Measurements from ENCODE around the gene LRRC4C. TPM values are rescaled to one million over a fixed set of nuclear protein-coding genes. Genes with fewer than 3 reads are reported as not detected.

LRRC4C gene
- total RNA-seq, 1 donor from 2014 or later = 2.2 TPM

DNA sequence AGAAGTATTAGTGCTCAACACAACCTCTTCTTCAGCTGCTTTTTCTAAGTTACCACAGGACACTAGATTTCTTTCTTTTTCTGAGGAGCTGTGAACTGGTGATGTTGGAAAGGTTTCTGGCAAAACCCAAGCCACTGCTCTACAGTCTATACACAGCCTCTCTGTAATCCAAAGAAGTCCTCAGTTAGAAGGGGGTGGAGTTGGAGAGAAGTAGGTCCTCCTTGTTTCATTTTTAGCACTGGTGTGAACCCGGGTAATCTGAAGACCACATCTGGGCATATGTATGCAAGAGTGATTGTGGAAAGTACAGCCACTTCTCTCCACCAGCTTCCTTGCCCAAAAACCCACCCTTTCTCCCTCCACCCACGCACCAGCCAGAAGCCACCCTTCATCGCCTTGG, 1168.1 kb downstream of the LRRC4C start:
- intact Hi-C loops (cut with DNase I) = no loop called here
- no peak for TF ChIP-seq CTCF (IDR thresholded peaks at IDR 0.05)
- DNase-seq = no peak
- no peaks in the 10 kb centered on the region for H3K36me3 ChIP-seq
- no peak for ATAC-seq
- H3K27ac ChIP-seq = no peak overlapping the region
- no peaks in the 10 kb centered on the region for H3K27me3 ChIP-seq
- H3K9me3 ChIP-seq = no peaks in the 10 kb centered on the region
- H3K4me1 ChIP-seq = no peaks in the 10 kb centered on the region
- peak overlapping the region; percentile 12 for H3K4me3 ChIP-seq

GRCh38 chr11:40290171-40290631, 1169.3 kb downstream of the LRRC4C start:
- Histone ChIP-seq H3K4me1 (no peaks in the 10 kb centered on the region), H3K4me3 (no peak overlapping the region), H3K27me3 (no peaks in the 10 kb centered on the region), H3K36me3 (no peaks in the 10 kb centered on the region), H3K9me3 (no peaks in the 10 kb centered on the region), H3K27ac (no peak overlapping the region)
- no peak for DNase-seq
- ATAC-seq = no peak
- TF ChIP-seq CTCF (IDR thresholded peaks at IDR 0.05) = no peak
- intact Hi-C loops (cut with DNase I) = no loop called here

GRCh38 chr11:40289370-40289769, 1170.1 kb downstream of the LRRC4C start:
- no peak for TF ChIP-seq CTCF (IDR thresholded peaks at IDR 0.05)
- Histone ChIP-seq H3K27me3 (no peaks in the 10 kb centered on the region), H3K9me3 (no peaks in the 10 kb centered on the region), H3K4me1 (no peaks in the 10 kb centered on the region), H3K4me3 (no peak overlapping the region), H3K36me3 (no peaks in the 10 kb centered on the region), H3K27ac (no peak overlapping the region)
- ATAC-seq (no peak), DNase-seq (no peak)
- intact Hi-C loops (cut with DNase I) = no loop called here

GRCh38 chr11:40287916-40288803, 1171.3 kb downstream of the LRRC4C start:
- Histone ChIP-seq H3K4me1 (no peaks in the 10 kb centered on the region), H3K9me3 (no peaks in the 10 kb centered on the region), H3K27me3 (no peaks in the 10 kb centered on the region), H3K4me3 (no peak overlapping the region), H3K27ac (no peak overlapping the region), H3K36me3 (no peaks in the 10 kb centered on the region)
- ATAC-seq = no peak
- no peak for DNase-seq
- no peak for TF ChIP-seq CTCF (IDR thresholded peaks at IDR 0.05)
- intact Hi-C loops (cut with DNase I) = no loop called here

DNA sequence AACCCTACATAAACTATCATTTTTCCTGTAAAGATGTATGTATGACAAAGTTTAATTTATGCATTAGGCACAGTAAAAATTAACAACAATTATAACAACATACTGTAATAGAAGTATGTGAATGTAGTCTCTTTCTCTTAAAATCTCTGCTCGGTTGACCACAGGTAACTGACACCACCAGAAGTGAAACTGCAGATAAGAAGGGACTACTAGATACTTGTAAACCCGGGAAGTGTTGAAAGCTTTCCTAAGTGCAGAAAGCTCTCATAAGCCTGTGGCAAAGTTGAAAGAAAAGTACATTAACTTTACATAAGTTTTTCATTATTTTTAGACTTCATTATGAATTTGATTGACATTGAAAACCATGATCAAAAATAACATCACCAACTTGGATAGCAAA, 1173.3 kb downstream of the LRRC4C start:
- Histone ChIP-seq H3K27me3 (no peaks in the 10 kb centered on the region), H3K4me1 (no peaks in the 10 kb centered on the region), H3K4me3 (no peak overlapping the region), H3K27ac (no peak overlapping the region), H3K36me3 (no peaks in the 10 kb centered on the region), H3K9me3 (no peaks in the 10 kb centered on the region)
- intact Hi-C loops (cut with DNase I) = no loop called here
- DNase-seq (no peak), ATAC-seq (no peak)
- no peak for TF ChIP-seq CTCF (IDR thresholded peaks at IDR 0.05)

All from upper lobe of right lung (tissue), 1 donor.